ENCODE measurements around the gene URB2. TPM values are rescaled to one million over a fixed set of nuclear protein-coding genes. Genes with fewer than 3 reads are reported as not detected.

The URB2 gene
- total and polyA plus RNA-seq, 10 of the 15 experiments (the other 5 are each of a cell fraction or from before 2014, with no cell fraction given): 2.7 to 24.0 (median 16.9) TPM

GRCh38 chr1:229694053-229694693 lies 68.1 kb downstream of the URB2 start:
- Histone ChIP-seq H3K36me3 (ENCODE audit: control insufficient read depth in 2 of 2, insufficient read depth in 2 of 2, low read length in 1 of 2) (no peaks in the 10 kb centered on the region), H2AFZ (ENCODE audit: control insufficient read depth, low read depth, low read length) (no peak overlapping the region), H3K9me3 (replicated peaks; ENCODE audit: control insufficient read depth, insufficient read depth, low read length) (no peaks in the 10 kb centered on the region; the same call in 2 of the 3 replicates), H3K27ac (ENCODE audit: control insufficient read depth, insufficient read depth) (no peak overlapping the region), H3K4me1 (ENCODE audit: control insufficient read depth, insufficient read depth, low read length) (peaks cover 10% of the 10 kb centered on the region), H3K79me2 (ENCODE audit: control insufficient read depth, insufficient read depth, low read length) (no peaks in the 10 kb centered on the region), H3K4me3 (no peak overlapping the region), H4K20me1 (ENCODE audit: control insufficient read depth, insufficient read depth) (no peaks in the 10 kb centered on the region), H3K27me3 (replicated peaks in 1 of 2; ENCODE audit: control insufficient read depth in 2 of 2, insufficient read depth in 2 of 2, low read length in 1 of 2) (no peaks in the 10 kb centered on the region), H3K9ac (ENCODE audit: control insufficient read depth, insufficient read depth, low read length) (no peak overlapping the region), H3K4me2 (ENCODE audit: control insufficient read depth, insufficient read depth) (no peak overlapping the region)
- no peak for TF ChIP-seq USF2 (IDR thresholded peaks at IDR 0.05; ENCODE audit: borderline replicate concordance, low read depth, low read length)
- no peak for TF ChIP-seq SUPT20H (IDR thresholded peaks at IDR 0.05; ENCODE audit: borderline replicate concordance, control insufficient read depth, low read depth, low read length)
- no peak for TF ChIP-seq PAX8 (IDR thresholded peaks at IDR 0.05)
- TF ChIP-seq BMI1 (IDR thresholded peaks at IDR 0.05; ENCODE audit: borderline replicate concordance): no peak
- no peak for TF ChIP-seq IKZF2 (IDR thresholded peaks at IDR 0.05)
- no peak for TF ChIP-seq ZBTB4 (CRISPR knock-in tag; IDR thresholded peaks at IDR 0.05)
- DNase-seq (ENCODE audit: low read depth, low spot score) (no peak), FAIRE-seq (no peak), ATAC-seq (no peak)
- in situ Hi-C loops (cut with MboI) (no loop called here), intact Hi-C loops (cut with micrococcal nuclease; ENCODE audit: unreplicated experiment) (no loop called here)
- POLR2A ChIA-PET: no interaction called here
- WGBS (ENCODE audit: insufficient coverage, insufficient replicate concordance, low lambda C conversion rate, missing lambda C conversion rate): 57% methylated on average over 11 of the region's 11 CpGs
- BruUV-seq (replicated peaks): no TSS peak
- CTCF ChIA-PET: interaction anchor here (2.1 kb wide), 1 partner anchor 21 kb away, joined by 4 read pairs; no protein-coding TSS in a partner anchor
- RAD21 ChIA-PET (ENCODE audit: unreplicated experiment): no interaction called here
- SMC1A ChIA-PET (ENCODE audit: uncharacterized antibody, unreplicated experiment): interaction anchor here (1.7 kb wide), 1 partner anchor 21 kb away, joined by 4 read pairs; no protein-coding TSS in a partner anchor

Data from GM12878 (cell line).